Lung microvascular endothelial cell (primary cell): Measurements from ENCODE around the gene GLT8D1. TPM values are rescaled to one million over a fixed set of nuclear protein-coding genes. Genes with fewer than 3 reads are reported as not detected.

Source experiments
- DNase-seq, 2 donors: peaks; one replicate each; pipeline versions ENCODE4 v3.0.0 to v3.0.0-alpha.2; 2010; ENCODE audit warnings: low read depth in 2 of 2
- total RNA-seq: library from RNA; depleted of rRNA; stranded (reverse); fragments of >200 nt; gene quantifications from 2 replicates; pipeline ENCODE4 v1.2.1, GENCODE V29; 2014

GLT8D1 gene
- total RNA-seq, 1 donor from 2014 or later: 47.2 TPM

- no peak for DNase-seq
These were observed 7.0 kb upstream of the GLT8D1 start for GRCh38 chr3:52712291-52713212.

GRCh38 chr3:52710512-52710911, 4.9 kb upstream of the GLT8D1 start:
- no peak for DNase-seq

DNA sequence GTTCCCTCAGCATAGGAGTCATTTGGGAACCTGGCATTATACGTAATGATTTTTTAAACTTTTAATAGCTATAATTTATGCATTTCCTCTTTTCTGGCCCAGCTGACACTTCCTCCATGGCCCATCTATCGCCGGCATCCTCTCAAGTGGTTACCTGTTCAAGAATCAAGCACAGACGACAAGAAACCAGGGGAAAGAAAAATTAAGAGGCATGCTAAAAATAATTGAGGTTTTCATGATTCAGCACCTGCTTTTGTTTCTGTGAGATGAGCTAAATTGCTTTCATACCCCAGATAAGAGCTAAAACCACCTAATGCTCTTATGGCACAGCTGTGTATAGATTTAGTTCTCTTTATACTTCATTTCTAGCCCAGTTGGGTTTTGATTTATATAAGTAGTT, 2.0 kb upstream of the GLT8D1 start:
- DNase-seq: no peak

DNA sequence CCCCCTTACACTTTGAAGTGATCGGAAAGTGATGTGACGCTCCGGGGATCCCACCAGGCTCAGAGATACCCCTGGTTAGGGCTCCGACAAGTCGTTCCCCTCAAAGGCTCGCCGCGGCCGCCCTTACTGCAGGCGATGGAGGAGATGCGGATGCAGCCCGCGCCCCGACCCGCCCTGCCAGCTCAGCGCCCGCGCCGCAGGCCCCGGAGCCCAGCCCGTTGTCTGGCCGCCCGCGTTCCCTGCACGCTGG, 228 bp downstream of the GLT8D1 start:
- no peak for DNase-seq

DNA sequence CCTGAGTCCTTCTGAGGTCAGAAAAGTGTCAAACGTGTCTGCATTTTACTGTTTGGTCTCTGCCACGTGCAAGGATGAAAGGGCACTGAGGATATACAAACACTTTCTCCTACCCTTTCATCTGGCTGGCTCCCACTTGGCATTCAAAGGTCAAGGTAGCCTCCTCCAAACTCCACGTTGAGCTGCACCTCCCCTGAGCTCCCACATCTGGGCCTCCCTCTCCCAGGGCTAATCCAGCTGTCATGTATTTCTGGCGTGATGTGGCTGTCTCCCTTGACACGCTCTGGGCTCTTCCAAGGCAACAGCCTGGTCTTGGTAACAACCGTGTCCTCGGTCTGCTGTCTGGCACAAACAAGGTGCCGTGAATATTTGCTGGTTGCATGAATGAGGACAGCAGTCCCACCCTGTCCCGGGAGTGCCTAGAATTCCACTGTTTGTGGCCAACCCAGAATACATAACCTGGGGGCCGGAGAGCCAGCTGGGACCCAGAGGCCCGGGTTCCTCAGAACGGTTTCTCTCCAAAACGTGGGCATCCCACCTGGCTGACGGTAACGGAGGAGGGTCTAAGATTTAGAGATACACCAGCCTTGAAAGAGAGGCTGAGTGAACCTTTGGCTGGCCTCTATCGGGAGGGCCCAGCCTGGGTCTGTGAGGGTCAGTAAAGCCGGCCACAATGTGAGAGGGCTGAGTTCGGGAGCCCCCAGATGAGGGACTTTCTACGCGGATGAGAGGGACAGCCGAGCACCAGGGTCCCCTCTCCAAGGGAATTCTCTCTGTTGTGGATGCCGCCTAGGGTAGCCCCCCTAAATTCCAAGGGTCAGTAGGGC, 767 bp downstream of the GLT8D1 start:
- peak; percentile 32 to 34 for DNase-seq

DNA sequence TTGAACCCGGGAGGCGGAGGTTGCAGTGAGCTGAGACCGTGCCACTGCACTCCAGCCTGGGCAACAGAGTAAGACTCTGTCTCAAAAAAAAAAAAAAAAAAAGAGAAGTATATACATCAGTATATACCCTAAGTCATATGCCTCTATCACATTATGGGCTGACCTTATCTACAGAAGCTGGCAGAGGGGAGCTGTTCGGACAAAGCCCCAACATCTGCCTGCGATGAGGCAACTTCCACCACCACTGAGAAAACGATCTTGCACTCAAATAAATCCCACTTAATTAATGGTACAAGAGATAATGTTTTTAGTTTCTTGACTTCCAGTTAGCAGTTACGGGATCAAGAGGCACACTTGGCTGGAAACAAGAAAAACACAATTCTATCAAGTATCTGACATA, 2.2 kb downstream of the GLT8D1 start:
- no peak for DNase-seq

GRCh38 chr3:52697632-52697965, 8.0 kb downstream of the GLT8D1 start:
- DNase-seq: no peak

DNA sequence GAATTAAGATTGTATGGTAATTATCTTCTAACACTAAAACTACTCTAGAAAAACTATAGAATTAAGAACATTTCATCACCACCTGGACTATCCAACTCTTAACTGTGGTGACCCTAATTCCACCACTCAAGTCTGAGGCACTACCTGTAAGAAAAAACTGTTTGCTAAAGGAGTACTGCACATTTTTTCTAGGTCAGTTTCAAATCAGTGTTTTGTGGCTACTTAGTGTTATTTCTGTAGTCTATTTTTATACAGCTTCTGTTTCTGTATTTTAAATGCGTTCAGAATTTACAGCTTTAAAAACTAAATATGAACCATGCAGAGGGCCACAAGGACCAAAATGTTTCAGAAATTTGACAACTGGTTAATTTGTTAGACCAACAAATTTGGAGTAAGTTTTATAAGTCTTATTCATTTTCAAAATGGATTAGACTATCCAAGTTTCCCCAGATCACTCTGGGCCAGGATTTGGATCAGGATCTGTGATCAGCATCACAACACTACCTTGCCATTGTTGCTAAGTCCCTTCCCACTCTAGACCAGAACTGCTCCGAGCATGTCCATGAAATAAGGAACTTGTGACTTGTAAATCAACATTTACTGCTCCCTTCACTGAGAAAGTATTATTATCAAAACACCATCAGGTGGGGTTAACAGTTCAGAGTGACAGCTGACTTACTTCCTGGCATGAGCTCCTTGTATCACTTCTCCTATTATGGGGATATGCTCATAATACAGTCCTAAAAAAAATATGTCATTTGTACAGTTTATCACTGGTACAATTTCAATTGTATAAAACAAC, 8.6 kb downstream of the GLT8D1 start:
- no peak for DNase-seq

DNA sequence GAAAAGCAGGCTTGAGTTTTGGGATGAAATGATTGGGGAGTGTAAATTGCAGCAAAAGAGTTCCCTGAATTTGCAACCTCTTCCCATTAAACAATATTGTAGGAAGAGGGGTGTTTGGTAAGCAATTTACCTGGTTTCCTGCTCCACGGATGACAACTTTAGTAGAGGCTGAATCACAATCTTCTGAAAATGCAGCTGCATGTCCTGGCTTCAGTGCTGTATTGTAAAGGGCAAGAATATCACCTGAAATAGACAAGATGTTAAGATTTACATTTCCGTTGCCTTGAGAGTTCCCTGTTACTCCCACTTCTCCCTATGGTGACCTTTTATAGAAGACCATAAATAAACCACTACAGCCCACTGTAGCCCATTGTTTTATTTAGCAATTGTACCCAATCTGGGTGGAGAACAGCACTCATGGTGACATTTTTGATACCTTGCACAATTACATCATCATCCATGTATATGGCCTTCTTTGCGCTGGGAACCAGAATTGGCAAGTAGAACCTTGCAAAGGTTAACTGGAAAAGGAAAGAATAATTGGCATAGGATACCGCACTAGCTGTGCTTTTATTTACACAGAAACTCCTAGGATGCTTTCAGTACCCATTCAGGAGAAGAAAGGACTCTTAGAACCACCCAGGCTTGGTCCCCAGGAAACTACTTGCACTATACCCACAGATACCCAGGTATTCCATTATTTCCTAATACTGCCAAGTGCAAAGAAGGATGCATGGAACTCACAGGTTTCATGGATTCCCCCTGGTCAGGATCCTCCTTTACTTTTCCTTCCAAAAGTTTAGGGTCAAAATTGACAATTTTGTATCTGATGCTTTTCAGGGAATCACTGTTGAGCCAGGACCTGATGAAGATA, 9.6 kb downstream of the GLT8D1 start:
- no peak for DNase-seq

DNA sequence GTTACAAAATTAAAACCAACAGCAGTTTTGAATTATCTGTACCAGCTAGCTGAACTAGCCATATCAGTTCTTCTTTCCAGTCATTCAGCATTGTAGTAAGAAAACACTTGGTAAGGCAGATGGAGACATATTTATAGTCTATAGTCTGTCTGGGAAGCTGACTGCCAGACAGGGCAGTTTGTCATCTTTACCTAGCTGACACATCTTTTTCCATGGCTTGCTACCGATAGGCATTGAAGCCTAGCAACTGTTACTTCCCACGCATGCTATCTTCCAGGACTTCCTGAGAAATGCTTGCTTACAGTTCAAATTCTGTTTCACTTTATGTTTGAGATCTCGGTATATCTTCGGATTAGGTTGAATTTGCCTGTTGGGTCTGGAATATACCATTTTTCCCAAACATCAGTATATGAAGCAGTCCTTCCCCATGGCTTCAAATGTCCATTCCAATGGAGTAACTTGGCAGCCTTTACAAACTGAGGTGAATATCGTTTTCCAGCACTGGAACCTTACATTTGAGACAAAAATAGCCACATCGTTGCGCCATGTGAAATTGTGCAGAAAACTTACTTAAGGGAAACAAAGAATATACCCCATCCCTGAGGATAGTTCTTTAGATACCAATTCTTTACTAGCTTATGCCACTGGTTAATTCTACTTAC, 10.9 kb downstream of the GLT8D1 start:
- peak; percentile 17 to 33 for DNase-seq

GRCh38 chr3:52693071-52693470, 12.5 kb downstream of the GLT8D1 start:
- no peak for DNase-seq

DNA sequence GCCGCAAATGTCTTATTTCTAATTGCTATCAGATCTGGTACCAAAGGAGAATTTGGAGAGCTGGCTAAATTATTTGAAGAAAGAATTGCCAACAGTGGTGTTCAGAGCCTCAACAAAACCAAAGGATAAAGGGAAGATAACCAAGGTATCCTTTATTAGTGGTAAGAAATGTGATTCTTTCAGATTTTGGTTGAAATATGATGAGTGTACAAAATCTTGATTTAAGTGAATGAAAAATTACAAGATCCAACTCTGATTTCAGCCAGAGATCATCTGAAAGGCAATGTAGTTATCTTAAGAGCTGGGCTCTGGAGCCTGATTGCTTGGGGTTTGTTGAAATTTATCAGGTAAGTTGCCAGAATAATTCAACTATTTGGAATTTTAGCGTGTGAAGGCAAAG, 15.0 kb downstream of the GLT8D1 start:
- DNase-seq: no peak

GRCh38 chr3:52689151-52689550, 16.4 kb downstream of the GLT8D1 start:
- no peak for DNase-seq

DNA sequence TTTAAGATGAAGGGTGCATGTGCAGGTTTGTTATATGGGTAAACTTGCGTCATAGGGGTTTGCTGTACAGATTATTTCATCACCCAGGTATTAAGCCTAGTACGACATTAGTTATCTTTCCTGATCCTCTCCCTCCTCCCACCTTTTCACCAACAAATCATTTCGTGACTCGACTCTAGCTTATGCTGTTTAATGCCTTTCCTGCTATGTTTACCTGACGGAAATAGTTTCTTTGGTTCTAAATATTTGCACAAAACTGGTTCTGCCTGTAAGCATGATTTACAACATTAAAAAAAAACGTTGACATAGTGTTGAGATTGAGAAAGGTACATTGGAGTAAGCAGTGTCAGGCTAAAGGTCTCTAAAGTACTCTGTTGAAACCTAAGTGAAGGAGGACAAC, 17.3 kb downstream of the GLT8D1 start:
- no peak for DNase-seq

DNA sequence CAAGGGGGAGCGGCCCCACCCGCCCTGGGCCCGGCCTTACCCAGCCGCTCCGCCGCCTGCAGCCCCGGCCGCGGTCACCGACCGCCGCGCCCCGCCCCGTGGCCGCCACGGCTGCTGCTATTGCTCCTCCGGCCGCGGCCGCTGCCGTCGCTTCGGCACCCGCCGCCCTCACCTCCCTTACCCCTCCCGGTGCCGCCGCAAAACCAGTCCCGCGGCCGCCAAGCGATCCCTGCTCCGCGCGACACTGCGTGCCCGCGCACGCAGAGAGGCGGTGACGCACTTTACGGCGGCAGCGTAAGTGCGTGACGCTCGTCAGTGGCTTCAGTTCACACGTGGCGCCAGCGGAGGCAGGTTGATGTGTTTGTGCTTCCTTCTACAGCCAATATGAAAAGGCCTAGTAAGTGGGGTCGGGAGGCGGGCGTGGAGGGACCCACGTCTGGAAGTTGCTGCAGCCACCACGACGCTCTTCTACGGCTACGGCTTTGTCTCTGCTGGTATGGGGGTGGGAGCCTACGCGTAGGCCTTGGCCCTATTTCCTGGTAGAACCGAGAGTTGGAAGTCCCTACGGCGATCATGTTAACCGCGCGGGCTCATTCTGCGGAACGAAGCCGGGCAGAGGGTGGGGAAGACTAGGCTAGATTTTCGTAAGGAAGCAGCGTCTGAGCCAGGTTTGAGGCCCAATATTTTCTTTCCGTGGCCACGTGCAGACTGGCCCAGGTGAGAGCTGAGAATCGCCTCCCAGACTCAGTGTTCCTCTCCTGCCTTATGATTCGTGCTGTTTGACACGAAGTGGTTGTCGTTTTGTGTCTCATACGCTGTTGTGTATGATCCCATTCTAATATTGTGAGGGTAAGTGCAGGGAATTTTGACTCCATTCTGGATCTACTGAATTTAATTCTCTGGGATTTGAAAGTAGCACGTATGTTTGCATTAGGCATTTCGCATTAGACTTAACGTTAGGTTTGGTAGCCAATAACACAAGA, 19.6 kb downstream of the GLT8D1 start, which contains the start of the genes GNL3 and PBRM1:
GNL3 (plus strand) TSS at position 324 of the 983 bp plus-strand sequence; CDS start at position 385, 61 bp downstream.
PBRM1 (minus strand) TSS at position 205 of the 983 bp plus-strand sequence.
- DNase-seq: peak; percentile 97 to 98

DNA sequence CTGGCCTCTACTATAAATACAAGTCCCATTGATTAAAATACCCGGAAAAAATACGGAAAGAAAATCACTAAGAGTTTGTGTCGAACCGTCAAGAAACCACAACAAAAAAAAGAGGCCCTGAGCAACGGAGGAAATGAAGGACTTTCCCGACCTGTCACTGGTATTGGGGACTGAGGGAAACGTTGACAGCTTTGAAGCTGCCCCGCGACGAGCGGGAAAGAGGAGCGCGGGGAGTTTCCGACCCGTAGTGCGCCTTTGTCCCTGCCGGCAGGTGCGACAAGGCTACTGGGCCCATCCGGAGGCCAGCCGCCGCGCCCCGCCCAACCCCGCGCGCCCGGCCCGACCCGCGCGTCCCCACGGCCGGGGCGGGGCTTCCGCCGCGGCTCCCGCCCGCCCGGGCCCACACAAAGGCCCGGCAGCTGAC, 20.3 kb downstream of the GLT8D1 start:
- DNase-seq: peak; percentile 76 to 85

GRCh38 chr3:52684184-52684583, 21.4 kb downstream of the GLT8D1 start:
- DNase-seq: no peak

- no peak for DNase-seq
These were observed 22.0 kb downstream of the GLT8D1 start for GRCh38 chr3:52683611-52684010.

DNA sequence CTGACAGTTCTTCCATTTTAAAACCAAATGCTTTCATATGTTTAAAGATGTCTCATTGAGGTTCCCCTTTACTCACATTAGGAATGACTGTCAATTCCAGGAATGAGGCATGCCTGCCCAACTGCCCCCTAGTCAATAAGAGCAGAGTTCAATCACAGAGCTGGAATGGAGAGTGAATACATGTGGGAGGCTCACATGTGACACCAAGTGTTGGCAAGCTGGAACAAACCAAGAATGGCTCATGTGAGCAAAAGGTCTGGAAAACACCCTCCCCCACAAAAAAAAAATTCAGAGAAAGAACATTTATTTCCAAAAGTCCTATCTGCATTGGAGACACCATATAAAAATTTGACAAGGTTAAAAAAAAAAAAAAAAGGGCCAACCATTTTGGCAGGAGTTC, 23.6 kb downstream of the GLT8D1 start:
- peak; percentile 67 to 88 for DNase-seq
